WTC11 (cell line): ENCODE results near the gene PRM3. TPM values are rescaled to one million over a fixed set of nuclear protein-coding genes. Genes with fewer than 3 reads are reported as not detected.

Experiments
- ATAC-seq: fragments of 200-7000 bp; cut with Tn5 transposase; 2 replicates; pipeline ENCODE4 v1.10.0; 2021; ENCODE audit warnings: mild to moderate bottlenecking, moderate library complexity
- CTCF ChIA-PET: fragments of 300-600 bp; sonication (Branson Sonifier 250); formaldehyde crosslinking; loops from one replicate; lab custom pipeline; 2021; ENCODE audit warnings: antibody characterized with exemption; lab: Charles Lee
- POLR2A ChIA-PET: fragments of 350-600 bp; sonication (Branson Sonifier 250); formaldehyde crosslinking; loops from one replicate; lab custom pipeline; 2021; ENCODE audit warnings: antibody characterized with exemption; lab: Charles Lee
- DNase-seq: peaks from one replicate; pipeline ENCODE4 v3.0.0; 2021; ENCODE audit warnings: low spot score
- H3K27ac Mint-ChIP-seq: 2 replicates; pipeline ENCODE4 v1.8.0; 2021; ENCODE audit warnings: mixed read lengths
- H3K27me3 Mint-ChIP-seq: 2 replicates; pipeline ENCODE4 v1.8.0; 2021; ENCODE audit warnings: low read depth, mild to moderate bottlenecking, moderate library complexity, mixed read lengths
- H3K36me3 Mint-ChIP-seq: 2 replicates; pipeline ENCODE4 v1.8.0; 2021; ENCODE audit warnings: mixed read lengths
- H3K4me1 Mint-ChIP-seq: 2 replicates; pipeline ENCODE4 v1.8.0; 2022; ENCODE audit warnings: mixed read lengths
- H3K4me3 Mint-ChIP-seq: 2 replicates; pipeline ENCODE4 v1.8.0; 2021; ENCODE audit warnings: mild to moderate bottlenecking, moderate library complexity, mixed read lengths
- H3K9me3 Mint-ChIP-seq: 2 replicates; pipeline ENCODE4 v1.8.0; 2021; ENCODE audit warnings: mixed read lengths
- AR ChIP-seq: fragments of 250-450 bp; sonication (Bioruptor Pico); IDR thresholded peaks from 2 replicates; pipeline ENCODE4 v1.9.0; 2021; ENCODE audit warnings: mild to moderate bottlenecking
- ATF3 ChIP-seq: sonication (generic); formaldehyde crosslinking; conservative IDR thresholded peaks from 2 replicates; pipeline ENCODE4 v1.8.1; 2022; ENCODE audit warnings: mild to moderate bottlenecking, missing genetic modification reagents
- E2F4 ChIP-seq: sonication (generic); formaldehyde crosslinking; IDR thresholded peaks from 2 replicates; pipeline ENCODE4 v1.8.1; 2022; ENCODE audit warnings: low read depth, mild to moderate bottlenecking, moderate library complexity, missing genetic modification reagents, borderline replicate concordance
- EMX1 ChIP-seq: fragments of 250-450 bp; sonication (Bioruptor Pico); IDR thresholded peaks from 2 replicates; pipeline ENCODE4 v1.8.0; 2021; ENCODE audit warnings: mild to moderate bottlenecking
- ERG ChIP-seq: fragments of 250-450 bp; sonication (Bioruptor Pico); IDR thresholded peaks from 2 replicates; pipeline ENCODE4 v1.8.0; 2021; ENCODE audit warnings: mild to moderate bottlenecking
- ETV6 ChIP-seq: sonication (generic); formaldehyde crosslinking; IDR thresholded peaks from 2 replicates; pipeline ENCODE4 v1.8.1; 2022; ENCODE audit warnings: mild to moderate bottlenecking, missing genetic modification reagents
- FOXJ3 ChIP-seq: sonication (generic); formaldehyde crosslinking; IDR thresholded peaks from 2 replicates; pipeline ENCODE4 v1.9.0; 2021; ENCODE audit warnings: missing genetic modification reagents, mild to moderate bottlenecking, borderline replicate concordance
- FOXP1 ChIP-seq: sonication (generic); formaldehyde crosslinking; IDR thresholded peaks from 2 replicates; pipeline ENCODE4 v1.8.0; 2022; ENCODE audit warnings: missing genetic modification reagents, mild to moderate bottlenecking, moderate library complexity, borderline replicate concordance
- FOXP4 ChIP-seq: sonication (generic); formaldehyde crosslinking; IDR thresholded peaks from 2 replicates; pipeline ENCODE4 v1.8.0; 2022; ENCODE audit warnings: mild to moderate bottlenecking, missing genetic modification reagents
- GTF2I ChIP-seq: fragments of 250-450 bp; sonication (Bioruptor Pico); conservative IDR thresholded peaks from 2 replicates; pipeline ENCODE4 v1.4.0; 2021; ENCODE audit warnings: mild to moderate bottlenecking
- KAT7 ChIP-seq: sonication (generic); formaldehyde crosslinking; IDR thresholded peaks from 2 replicates; pipeline ENCODE4 v1.8.1; 2023; ENCODE audit warnings: missing genetic modification reagents, mild to moderate bottlenecking, borderline replicate concordance
- PRDM15 ChIP-seq: sonication (generic); formaldehyde crosslinking; IDR thresholded peaks from 2 replicates; pipeline ENCODE4 v1.8.0; 2022; ENCODE audit warnings: missing genetic modification reagents
- SMAD4 ChIP-seq: sonication (generic); formaldehyde crosslinking; IDR thresholded peaks from 2 replicates; pipeline ENCODE4 v1.8.0; 2022; ENCODE audit warnings: mild to moderate bottlenecking, missing genetic modification reagents
- SP1 ChIP-seq: sonication (generic); formaldehyde crosslinking; conservative IDR thresholded peaks from 2 replicates; pipeline ENCODE4 v1.8.1; 2022; ENCODE audit warnings: missing genetic modification reagents
- STAT6 ChIP-seq: sonication (generic); formaldehyde crosslinking; conservative IDR thresholded peaks from 2 replicates; pipeline ENCODE4 v1.8.1; 2023; ENCODE audit warnings: mild to moderate bottlenecking, low read depth, missing genetic modification reagents, moderate library complexity
- TEAD1 ChIP-seq: sonication (generic); formaldehyde crosslinking; IDR thresholded peaks from 2 replicates; pipeline ENCODE4 v1.8.0; 2022; ENCODE audit warnings: mild to moderate bottlenecking, missing genetic modification reagents
- TP53 ChIP-seq: sonication (generic); formaldehyde crosslinking; IDR thresholded peaks from 2 replicates; pipeline ENCODE4 v1.8.1; 2023; ENCODE audit warnings: mild to moderate bottlenecking, missing genetic modification reagents
- ZNF416 ChIP-seq: fragments of 250-450 bp; sonication (Bioruptor Pico); IDR thresholded peaks from 2 replicates; pipeline ENCODE4 v1.9.0; 2021; ENCODE audit warnings: mild to moderate bottlenecking, inconsistent platforms
- total RNA-seq: library from RNA; stranded (reverse); gene quantifications from 3 replicates; pipeline ENCODE4 v1.2.3, GENCODE V29; 2021

The PRM3 gene
- total RNA-seq, 1 experiment from 2014 or later = not detected

GRCh38 chr16:11315510-11315909 lies 42.1 kb upstream of the PRM3 start (continued):
- TF ChIP-seq AR (CRISPR knock-in tag) (no peak), FOXJ3 (CRISPR knock-in tag) (no peak), FOXP1 (CRISPR knock-in tag) (no peak), TP53 (CRISPR knock-in tag) (no peak), GTF2I (CRISPR knock-in tag) (no peak), E2F4 (CRISPR knock-in tag) (no peak), ZNF416 (CRISPR knock-in tag) (no peak), ETV6 (CRISPR knock-in tag) (peak; percentile 91), EMX1 (CRISPR knock-in tag) (no peak), ATF3 (CRISPR knock-in tag) (no peak), SMAD4 (CRISPR knock-in tag) (peak; percentile 84; the same call in 1 of the 2 replicates), ERG (no peak), SP1 (CRISPR knock-in tag) (0 out of 2 replicates have a peak, but pooled peaks have one; percentile 49), KAT7 (CRISPR knock-in tag) (no peak), FOXP4 (no peak; the same call in 1 of the 2 replicates)

- Mint-ChIP-seq H3K36me3 (peaks cover 9% of the 10 kb centered on the region), H3K4me3 (peak overlapping the region; percentile 24; the same call in 1 of the 2 replicates), H3K4me1 (peaks cover 68% of the 10 kb centered on the region), H3K27ac (peak overlapping the region; percentile 98), H3K9me3 (peaks cover 5% of the 10 kb centered on the region), H3K27me3 (no peaks in the 10 kb centered on the region)
- ChIA-PET POLR2A (interaction anchor here (0.6 to 2.9 kb wide), 5 partner anchors 16 to 59 kb away, joined by 3 to 27 read pairs (median 3); partner anchors contain the start of genes PRM2 and SOCS1), CTCF (interaction anchor here (1.8 to 2.4 kb wide), 2 partner anchors 15 to 57 kb away, joined by 8 to 11 read pairs; no protein-coding TSS in a partner anchor)
- ATAC-seq (no peak), DNase-seq (no peak)
- TF ChIP-seq PRDM15 (CRISPR knock-in tag) = no peak
- TF ChIP-seq STAT6 (CRISPR knock-in tag) = no peak
- TF ChIP-seq ERG = no peak
- no peak for TF ChIP-seq TEAD1
Observed at GRCh38 chr16:11314309-11314894, 41.0 kb upstream of the PRM3 start.
